Uterus (tissue), 4 donors: ENCODE data around the gene DIP2A. TPM values are rescaled to one million over a fixed set of nuclear protein-coding genes. Genes with fewer than 3 reads are reported as not detected.

Experiments
- DNase-seq, 2 donors: peaks; one replicate each; pipeline ENCODE4 v3.0.0-alpha.2; 2019 to 2020
- H3K27ac ChIP-seq, 2 donors: fragments of 200-600 bp; sonication (generic); 1 replicate in 1 of 2; 2 replicates in 1 of 2; pipeline ENCODE4 v1.5.1; 2016 to 2018
- H3K27me3 ChIP-seq, 2 donors: fragments of 200-600 bp; sonication (generic); one replicate each; pipeline ENCODE4 v1.5.1; 2018 to 2019; ENCODE audit warnings: control low read depth in 1 of 2
- H3K36me3 ChIP-seq, 2 donors: fragments of 200-600 bp; sonication (generic); one replicate each; pipeline ENCODE4 v1.5.1; 2019; ENCODE audit warnings: control low read depth in 1 of 2
- H3K4me1 ChIP-seq, 2 donors: fragments of 200-600 bp; sonication (generic); one replicate each; pipeline ENCODE4 v1.5.1; 2018 to 2019; ENCODE audit warnings: control low read depth in 1 of 2
- H3K4me3 ChIP-seq, 2 donors: fragments of 200-600 bp; sonication (generic); 1 replicate in 1 of 2; 2 replicates in 1 of 2; pipeline ENCODE4 v1.5.1; 2018 to 2019; ENCODE audit warnings: mild to moderate bottlenecking in 1 of 2
- H3K9me3 ChIP-seq, 2 donors: fragments of 200-600 bp; sonication (generic); one replicate each; pipeline ENCODE4 v1.5.1; 2019; ENCODE audit warnings: control low read depth in 1 of 2
- CTCF ChIP-seq, 4 experiments: fragments of 200-600 bp in 2 of 4; fragments of 450-650 bp in 2 of 4; sonication (generic) in 2 of 4; IDR thresholded peaks; one replicate each; pipeline ENCODE4 v1.5.1; 2016 to 2019; ENCODE audit warnings: antibody characterized with exemption in 4 of 4, mild to moderate bottlenecking in 2 of 4, moderate library complexity in 1 of 4
- POLR2A ChIP-seq, 2 donors: fragments of 450-650 bp; IDR thresholded peaks; one replicate each; pipeline ENCODE4 v1.6.1; 2016; ENCODE audit warnings: antibody characterized with exemption in 2 of 2, mild to moderate bottlenecking in 1 of 2, moderate library complexity in 1 of 2
- intact Hi-C: fragments of 100-400 bp; cut with DNase I; formaldehyde crosslinking; loops from one replicate; pipeline ENCODE4 v1.15.1; 2023; ENCODE audit warnings: low total_unique reads
- total RNA-seq, 4 donors: library from RNA; depleted of rRNA in 3 of 4; stranded (reverse); fragments of >200 nt in 3 of 4; gene quantifications; one replicate each; pipeline versions ENCODE4 v1.1.0 to v1.2.4, GENCODE V29; 2014 to 2023
- donor health status: DM: yes; HTN: yes; CAD: no.

Gene DIP2A
- total RNA-seq: 10 to 100 TPM; 51.0 to 56.3 (median 51.6) TPM

GRCh38 chr21:46458315-46459023 is at the start of gene DIP2A:
Gene DIP2A (plus strand): TSS chr21:46458891. CDS start chr21:46459132, 241 bp downstream.
- Histone ChIP-seq H3K4me1 (peaks cover 0 to 6% of the 10 kb centered on the region in 2 donors), H3K27ac (peak within 1 kb of the TSS; percentile 81 to 88), H3K27me3 (no peaks in the 10 kb centered on the region), H3K4me3 (peak within 1 kb of the TSS; percentile 67 to 99), H3K36me3 (no peaks in the 10 kb centered on the region), H3K9me3 (no peaks in the 10 kb centered on the region)
- intact Hi-C loops: no loop called here
- peak; percentile 93 to 95 for DNase-seq
- TF ChIP-seq CTCF (IDR thresholded peaks at IDR 0.05) (no peak), POLR2A (IDR thresholded peaks at IDR 0.05) (peak; percentile 79 to 87)

GRCh38 chr21:46409641-46410406 is 48.9 kb upstream of the DIP2A start:
- no peak for DNase-seq
- Histone ChIP-seq H3K9me3 (no peaks in the 10 kb centered on the region), H3K36me3 (no peaks in the 10 kb centered on the region), H3K27me3 (no peaks in the 10 kb centered on the region), H3K27ac (no peak overlapping the region), H3K4me1 (no peaks in the 10 kb centered on the region), H3K4me3 (no peak overlapping the region)
- intact Hi-C loops: no loop called here
- TF ChIP-seq CTCF (IDR thresholded peaks at IDR 0.05) (no peak), POLR2A (IDR thresholded peaks at IDR 0.05) (no peak)

GRCh38 chr21:46410516-46410915 is 48.2 kb upstream of the DIP2A start:
- no peaks in the 10 kb centered on the region for H3K4me1 ChIP-seq
- DNase-seq: no peak
- H3K9me3 ChIP-seq: no peaks in the 10 kb centered on the region
- H3K36me3 ChIP-seq: no peaks in the 10 kb centered on the region
- no peaks in the 10 kb centered on the region for H3K27me3 ChIP-seq
- H3K4me3 ChIP-seq: no peak overlapping the region
- intact Hi-C loops: no loop called here
- no peak overlapping the region for H3K27ac ChIP-seq
- TF ChIP-seq CTCF (IDR thresholded peaks at IDR 0.05) (no peak), POLR2A (IDR thresholded peaks at IDR 0.05) (no peak)

- Histone ChIP-seq H3K4me3 (no peak overlapping the region), H3K9me3 (no peaks in the 10 kb centered on the region), H3K4me1 (no peaks in the 10 kb centered on the region), H3K36me3 (no peaks in the 10 kb centered on the region), H3K27me3 (no peaks in the 10 kb centered on the region), H3K27ac (no peak overlapping the region)
- no peak for TF ChIP-seq POLR2A (IDR thresholded peaks at IDR 0.05)
- TF ChIP-seq CTCF (IDR thresholded peaks at IDR 0.05): no peak
- no peak for DNase-seq
- intact Hi-C loops: no loop called here
Observed at GRCh38 chr21:46411236-46411635, 47.5 kb upstream of the DIP2A start.

- H3K4me1 ChIP-seq: no peaks in the 10 kb centered on the region
- no peak overlapping the region for H3K27ac ChIP-seq
- no peaks in the 10 kb centered on the region for H3K9me3 ChIP-seq
- no peaks in the 10 kb centered on the region for H3K36me3 ChIP-seq
- no peaks in the 10 kb centered on the region for H3K27me3 ChIP-seq
- intact Hi-C loops: no loop called here
- DNase-seq: no peak
- no peak overlapping the region for H3K4me3 ChIP-seq
- TF ChIP-seq POLR2A (IDR thresholded peaks at IDR 0.05): no peak
- no peak for TF ChIP-seq CTCF (IDR thresholded peaks at IDR 0.05)
Observed at GRCh38 chr21:46411691-46412090, 47.0 kb upstream of the DIP2A start.
